ENCODE data around the gene CYBRD1. TPM values are rescaled to one million over a fixed set of nuclear protein-coding genes. Genes with fewer than 3 reads are reported as not detected.
A peak's percentile ranks its signal among the peaks of the same experiment; 100 is the strongest.

The CYBRD1 gene
- polyA plus RNA-seq (2011; rRNA removed) (46.6 and 50.8 TPM in 2 replicates), polyA plus RNA-seq (2017; fragmentation: RNase III; extraction: RNeasy Plus Mini Kit Qiagen cat#74134 plus additional on column Dnase treatment) (25.3 to 31.6 TPM (median 30.5 TPM) in 3 replicates), polyA minus RNA-seq (2011; rRNA and poly(A)+ RNA removed) (37.4 and 37.7 TPM in 2 replicates)
- 14.3 and 20.5 TPM in 2 replicates for polyA plus RNA-seq (2012; cell fraction: cytosol; rRNA removed)
- polyA plus RNA-seq (2012; cell fraction: nucleus; rRNA removed): 9.4 and 12.9 TPM in 2 replicates

DNA sequence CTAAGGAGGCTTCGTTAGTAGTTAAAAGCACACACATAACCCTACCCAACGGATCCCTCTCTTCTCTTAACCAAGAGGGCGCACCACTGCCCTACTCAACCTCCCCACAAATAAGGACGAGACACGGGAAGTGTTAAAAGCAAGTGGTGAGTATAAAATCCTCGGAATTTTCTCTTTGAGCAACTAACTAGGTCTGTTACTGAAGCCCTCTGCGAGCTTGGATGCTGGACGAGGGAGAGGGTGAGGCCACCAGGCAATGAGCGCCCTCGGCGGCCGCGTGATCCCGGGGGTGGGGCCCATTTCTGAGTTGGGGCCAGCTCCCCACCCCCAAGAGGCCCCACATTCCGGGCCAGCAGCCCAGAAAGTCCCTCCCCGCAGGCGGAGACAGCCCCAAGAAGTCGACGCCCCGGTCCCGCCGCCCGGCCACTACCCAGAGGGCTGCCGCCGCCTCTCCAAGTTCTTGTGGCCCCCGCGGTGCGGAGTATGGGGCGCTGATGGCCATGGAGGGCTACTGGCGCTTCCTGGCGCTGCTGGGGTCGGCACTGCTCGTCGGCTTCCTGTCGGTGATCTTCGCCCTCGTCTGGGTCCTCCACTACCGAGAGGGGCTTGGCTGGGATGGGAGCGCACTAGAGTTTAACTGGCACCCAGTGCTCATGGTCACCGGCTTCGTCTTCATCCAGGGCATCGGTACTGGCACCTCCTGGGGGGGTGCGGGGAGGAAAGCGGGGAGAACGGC is at the start of gene CYBRD1:
CYBRD1 (plus strand) TSS at position 423 of the 736 bp plus-strand sequence; CDS start at position 495, 72 bp downstream.
- H3K9me3 ChIP-seq: no peaks in the 10 kb centered on the region
- ChIA-PET CTCF (interaction anchor here (0.6 to 1.8 kb wide), 4 partner anchors 182 to 1508 kb away, joined by 3 to 4 read pairs (median 4); partner anchors contain the start of gene GORASP2), POLR2A (interaction anchor here (0.6 to 2.5 kb wide), 5 partner anchors 10 to 568 kb away, joined by 3 to 9 read pairs (median 7); partner anchors contain the start of genes DCAF17 and METTL8)
- peak within 1 kb of the TSS; percentile 90 for H3K4me2 ChIP-seq
- peaks cover 17% of the 10 kb centered on the region for H3K4me1 ChIP-seq
- H3K4me3 ChIP-seq: peak within 1 kb of the TSS; percentile 79
- peak; percentile 77 to 80 for ATAC-seq
- peak; percentile 19; the same call in 1 of the 2 replicates for TF ChIP-seq POLR2A (IDR thresholded peaks at IDR 0.05; ENCODE audit: low read length)
- TF ChIP-seq, protein P1, sequence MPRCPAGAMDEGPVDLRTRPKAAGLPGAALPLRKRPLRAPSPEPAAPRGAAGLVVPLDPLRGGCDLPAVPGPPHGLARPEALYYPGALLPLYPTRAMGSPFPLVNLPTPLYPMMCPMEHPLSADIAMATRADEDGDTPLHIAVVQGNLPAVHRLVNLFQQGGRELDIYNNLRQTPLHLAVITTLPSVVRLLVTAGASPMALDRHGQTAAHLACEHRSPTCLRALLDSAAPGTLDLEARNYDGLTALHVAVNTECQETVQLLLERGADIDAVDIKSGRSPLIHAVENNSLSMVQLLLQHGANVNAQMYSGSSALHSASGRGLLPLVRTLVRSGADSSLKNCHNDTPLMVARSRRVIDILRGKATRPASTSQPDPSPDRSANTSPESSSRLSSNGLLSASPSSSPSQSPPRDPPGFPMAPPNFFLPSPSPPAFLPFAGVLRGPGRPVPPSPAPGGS (IDR thresholded peaks at IDR 0.05): peak; percentile 58; the same call in 1 of the 3 replicates
- TF ChIP-seq, protein P2, sequence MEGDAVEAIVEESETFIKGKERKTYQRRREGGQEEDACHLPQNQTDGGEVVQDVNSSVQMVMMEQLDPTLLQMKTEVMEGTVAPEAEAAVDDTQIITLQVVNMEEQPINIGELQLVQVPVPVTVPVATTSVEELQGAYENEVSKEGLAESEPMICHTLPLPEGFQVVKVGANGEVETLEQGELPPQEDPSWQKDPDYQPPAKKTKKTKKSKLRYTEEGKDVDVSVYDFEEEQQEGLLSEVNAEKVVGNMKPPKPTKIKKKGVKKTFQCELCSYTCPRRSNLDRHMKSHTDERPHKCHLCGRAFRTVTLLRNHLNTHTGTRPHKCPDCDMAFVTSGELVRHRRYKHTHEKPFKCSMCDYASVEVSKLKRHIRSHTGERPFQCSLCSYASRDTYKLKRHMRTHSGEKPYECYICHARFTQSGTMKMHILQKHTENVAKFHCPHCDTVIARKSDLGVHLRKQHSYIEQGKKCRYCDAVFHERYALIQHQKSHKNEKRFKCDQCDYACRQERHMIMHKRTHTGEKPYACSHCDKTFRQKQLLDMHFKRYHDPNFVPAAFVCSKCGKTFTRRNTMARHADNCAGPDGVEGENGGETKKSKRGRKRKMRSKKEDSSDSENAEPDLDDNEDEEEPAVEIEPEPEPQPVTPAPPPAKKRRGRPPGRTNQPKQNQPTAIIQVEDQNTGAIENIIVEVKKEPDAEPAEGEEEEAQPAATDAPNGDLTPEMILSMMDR (IDR thresholded peaks at IDR 0.05): peak; percentile 25; the same call in 2 of the 3 replicates
- TF ChIP-seq JUN (IDR thresholded peaks at IDR 0.05): peak in 1 of 2 experiments; percentile 47; a peak in 2 of 5 replicates
- peak; percentile 40; the same call in 1 of the 2 replicates for TF ChIP-seq HDAC2 (IDR thresholded peaks at IDR 0.05)
- TF ChIP-seq HOXB5 (CRISPR knock-in tag; IDR thresholded peaks at IDR 0.05): no peak
- TF ChIP-seq, protein P3, sequence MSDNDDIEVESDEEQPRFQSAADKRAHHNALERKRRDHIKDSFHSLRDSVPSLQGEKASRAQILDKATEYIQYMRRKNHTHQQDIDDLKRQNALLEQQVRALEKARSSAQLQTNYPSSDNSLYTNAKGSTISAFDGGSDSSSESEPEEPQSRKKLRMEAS (IDR thresholded peaks at IDR 0.05): peak; percentile 59
- no peak for TF ChIP-seq TFCP2L1 (CRISPR knock-in tag; IDR thresholded peaks at IDR 0.05)
- peak; percentile 37; the same call in 1 of the 2 replicates for TF ChIP-seq PHF8 (IDR thresholded peaks at IDR 0.05; ENCODE audit: borderline replicate concordance, low read depth)
- H3K27ac ChIP-seq: peak within 1 kb of the TSS; percentile 79 to 94
- no peak for FAIRE-seq
- WGBS (ENCODE audit: missing lambda C conversion rate): 6% methylated on average over 23 of the region's 45 CpGs
- peak; percentile 45 to 78 for DNase-seq (ENCODE audit: low read depth in 1 of 2, low spot score in 1 of 2)

DNA sequence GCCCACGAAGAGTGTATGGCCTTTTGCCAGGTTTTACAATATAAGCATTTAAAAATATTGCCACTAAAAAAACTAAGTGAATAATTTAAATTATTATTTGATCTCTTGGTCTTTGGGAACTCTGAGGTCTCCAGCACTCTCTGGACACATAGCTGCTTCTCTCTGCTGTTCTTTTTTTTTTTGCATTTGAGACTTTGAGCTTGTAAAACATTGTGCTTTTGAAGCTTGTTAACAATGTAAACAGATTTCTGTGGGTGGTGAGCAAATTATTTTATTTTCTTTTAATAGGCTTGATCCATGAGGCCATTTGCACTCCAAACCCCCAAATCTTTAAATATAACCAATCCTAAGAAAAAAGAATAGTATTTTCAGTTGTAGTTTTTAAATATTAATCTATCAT is 46.3 kb upstream of the CYBRD1 start:
- no peak overlapping the region for H3K27ac ChIP-seq
- no peak overlapping the region for H3K4me2 ChIP-seq
- no peaks in the 10 kb centered on the region for H3K9me3 ChIP-seq
- POLR2A ChIA-PET: interaction anchor here (0.5 kb wide), 1 partner anchor 53 kb away, joined by 4 read pairs; no protein-coding TSS in a partner anchor
- FAIRE-seq (no peak), ATAC-seq (no peak), DNase-seq (ENCODE audit: low read depth in 1 of 2, low spot score in 1 of 2) (no peak)
- no peak overlapping the region for H3K4me3 ChIP-seq
- TF ChIP-seq ESRRA (IDR thresholded peaks at IDR 0.05; ENCODE audit: borderline replicate concordance, low read length): no peak
- TF ChIP-seq FOSL2 (IDR thresholded peaks at IDR 0.05): no peak
- no peak for TF ChIP-seq FOSL2 (CRISPR knock-in tag; IDR thresholded peaks at IDR 0.05)
- TF ChIP-seq POLR2A (IDR thresholded peaks at IDR 0.05; ENCODE audit: low read length): no peak
- TF ChIP-seq, protein P4, sequence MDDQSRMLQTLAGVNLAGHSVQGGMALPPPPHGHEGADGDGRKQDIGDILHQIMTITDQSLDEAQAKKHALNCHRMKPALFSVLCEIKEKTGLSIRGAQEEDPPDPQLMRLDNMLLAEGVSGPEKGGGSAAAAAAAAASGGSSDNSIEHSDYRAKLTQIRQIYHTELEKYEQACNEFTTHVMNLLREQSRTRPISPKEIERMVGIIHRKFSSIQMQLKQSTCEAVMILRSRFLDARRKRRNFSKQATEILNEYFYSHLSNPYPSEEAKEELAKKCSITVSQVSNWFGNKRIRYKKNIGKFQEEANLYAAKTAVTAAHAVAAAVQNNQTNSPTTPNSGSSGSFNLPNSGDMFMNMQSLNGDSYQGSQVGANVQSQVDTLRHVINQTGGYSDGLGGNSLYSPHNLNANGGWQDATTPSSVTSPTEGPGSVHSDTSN (IDR thresholded peaks at IDR 0.05): no peak
- no peak for TF ChIP-seq HOXA7 (CRISPR knock-in tag; IDR thresholded peaks at IDR 0.05)
- TF ChIP-seq RFX5 (IDR thresholded peaks at IDR 0.05): no peak
- TF ChIP-seq TP53 (CRISPR knock-in tag; IDR thresholded peaks at IDR 0.05): no peak
- TF ChIP-seq EHMT2 (IDR thresholded peaks at IDR 0.05; ENCODE audit: low read depth): no peak
- no peak for TF ChIP-seq EHF (CRISPR knock-in tag; IDR thresholded peaks at IDR 0.05)
- TF ChIP-seq ZFP36 (IDR thresholded peaks at IDR 0.05; ENCODE audit: borderline replicate concordance, partially characterized antibody): no peak
- no peak for TF ChIP-seq PHF8 (IDR thresholded peaks at IDR 0.05; ENCODE audit: borderline replicate concordance, low read depth)
- TF ChIP-seq E2F6 (IDR thresholded peaks at IDR 0.05; ENCODE audit: borderline replicate concordance, low read depth): no peak
- no peak for TF ChIP-seq KDM1A (IDR thresholded peaks at IDR 0.05; ENCODE audit: low read depth)
- TF ChIP-seq ZC3H11A (IDR thresholded peaks at IDR 0.05): no peak
- no peak for TF ChIP-seq SREBF2 (IDR thresholded peaks at IDR 0.05)
- TF ChIP-seq, protein P3 (IDR thresholded peaks at IDR 0.05): no peak
- no peak for TF ChIP-seq ZSCAN20 (CRISPR knock-in tag; IDR thresholded peaks at IDR 0.05)
- no peak for TF ChIP-seq BHLHE40 (IDR thresholded peaks at IDR 0.05; ENCODE audit: low read depth, low read length)
- TF ChIP-seq EP300 (IDR thresholded peaks at IDR 0.05): no peak
- no peak for TF ChIP-seq HOXB5 (CRISPR knock-in tag; IDR thresholded peaks at IDR 0.05)
- 76% methylated on average over 1 of the region's 1 CpG for WGBS (ENCODE audit: missing lambda C conversion rate)
- CTCF ChIA-PET: interaction anchor here (1.0 kb wide), 1 partner anchor 82 kb away, joined by 3 read pairs; no protein-coding TSS in a partner anchor
- H3K4me1 ChIP-seq: no peaks in the 10 kb centered on the region

Data from A549 (cell line).